Activated naive CD8-positive, alpha-beta T cell treated with anti-CD3 and anti-CD28 coated beads, Interleukin-2, amount 50 U/mL, for 24 hours (primary cell): Measurements from ENCODE around the gene PYROXD2.

ENCODE experiments used
- ATAC-seq: fragments of 150-1000 bp; cut with Tn5 transposase; one replicate; pipeline ENCODE4 v1.10.0; 2021
- DNase-seq: peaks from one replicate; pipeline ENCODE4 v3.0.0; 2021
- H3K27ac Mint-ChIP-seq: one replicate; pipeline ENCODE4 v1.8.0; 2021; ENCODE audit warnings: mild to moderate bottlenecking, mixed read lengths
- H3K27me3 Mint-ChIP-seq: one replicate; pipeline ENCODE4 v1.8.0; 2021; ENCODE audit warnings: mixed read lengths
- H3K36me3 Mint-ChIP-seq: one replicate; pipeline ENCODE4 v1.8.0; 2021; ENCODE audit warnings: low read depth, mixed read lengths
- H3K4me1 Mint-ChIP-seq: one replicate; pipeline ENCODE4 v1.8.0; 2021; ENCODE audit warnings: mixed read lengths
- H3K4me3 Mint-ChIP-seq: one replicate; pipeline ENCODE4 v1.8.0; 2021; ENCODE audit warnings: mild to moderate bottlenecking, moderate library complexity, mixed read lengths
- H3K9me3 Mint-ChIP-seq: one replicate; pipeline ENCODE4 v1.8.0; 2021; ENCODE audit warnings: mixed read lengths

PYROXD2 gene

DNA sequence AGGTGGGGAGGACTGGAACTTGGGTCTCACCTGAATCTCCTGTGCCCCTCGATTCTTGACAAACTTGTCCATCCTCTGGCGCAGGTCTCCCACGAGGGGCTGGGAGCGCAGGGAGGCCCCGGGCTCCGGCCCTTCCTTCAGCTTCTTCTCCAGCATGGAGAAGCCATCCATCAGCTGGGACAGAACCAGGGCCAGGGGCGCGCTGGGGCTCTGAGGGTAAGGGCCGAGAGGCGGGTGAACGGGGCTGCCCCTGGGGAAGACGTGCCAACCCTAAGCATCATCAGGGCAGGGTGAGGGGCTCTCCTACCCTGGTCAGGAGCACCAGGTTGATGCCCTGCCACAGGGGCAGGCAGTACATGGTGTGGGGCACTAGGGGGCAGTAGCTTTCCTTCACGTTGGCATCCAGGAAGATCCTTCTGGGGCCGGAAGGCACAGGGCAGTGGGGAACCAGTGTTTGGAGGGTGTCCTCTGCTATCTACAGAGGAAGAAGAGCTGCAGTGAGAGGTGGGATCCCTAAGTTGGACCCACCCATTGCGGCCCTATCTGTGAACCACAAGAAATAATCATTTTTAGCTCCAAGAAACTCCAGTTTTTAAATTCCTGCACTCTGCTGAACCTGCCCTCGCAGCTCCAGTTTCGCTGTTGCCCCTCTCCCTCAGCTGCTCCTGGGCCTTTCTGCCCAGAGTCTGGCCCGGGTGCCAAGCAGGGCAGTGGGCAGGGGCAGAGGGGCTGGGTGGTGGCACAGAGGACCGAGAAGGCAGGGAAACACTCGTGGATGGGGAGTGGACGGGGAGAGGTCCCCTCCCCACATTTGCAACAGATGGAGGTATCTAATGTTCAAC, 10.8 kb upstream of the PYROXD2 start:
- ATAC-seq (peak; percentile 62), DNase-seq (peak; percentile 52)
- no peak overlapping the region for H3K27ac Mint-ChIP-seq

GRCh38 chr10:98424295-98425254, 9.6 kb upstream of the PYROXD2 start:
- H3K27me3 Mint-ChIP-seq: no peaks in the 10 kb centered on the region
- H3K4me3 Mint-ChIP-seq: no peak overlapping the region
- H3K9me3 Mint-ChIP-seq: no peaks in the 10 kb centered on the region
- DNase-seq (no peak), ATAC-seq (no peak)
- peaks cover 11% of the 10 kb centered on the region for H3K36me3 Mint-ChIP-seq
- H3K4me1 Mint-ChIP-seq: no peaks in the 10 kb centered on the region
- H3K27ac Mint-ChIP-seq: no peak overlapping the region

More for the DNA sequence above, 10.8 kb upstream of the PYROXD2 start:
- Mint-ChIP-seq H3K4me3 (no peak overlapping the region), H3K36me3 (peaks cover 10% of the 10 kb centered on the region), H3K4me1 (no peaks in the 10 kb centered on the region), H3K27me3 (no peaks in the 10 kb centered on the region), H3K9me3 (no peaks in the 10 kb centered on the region)

DNA sequence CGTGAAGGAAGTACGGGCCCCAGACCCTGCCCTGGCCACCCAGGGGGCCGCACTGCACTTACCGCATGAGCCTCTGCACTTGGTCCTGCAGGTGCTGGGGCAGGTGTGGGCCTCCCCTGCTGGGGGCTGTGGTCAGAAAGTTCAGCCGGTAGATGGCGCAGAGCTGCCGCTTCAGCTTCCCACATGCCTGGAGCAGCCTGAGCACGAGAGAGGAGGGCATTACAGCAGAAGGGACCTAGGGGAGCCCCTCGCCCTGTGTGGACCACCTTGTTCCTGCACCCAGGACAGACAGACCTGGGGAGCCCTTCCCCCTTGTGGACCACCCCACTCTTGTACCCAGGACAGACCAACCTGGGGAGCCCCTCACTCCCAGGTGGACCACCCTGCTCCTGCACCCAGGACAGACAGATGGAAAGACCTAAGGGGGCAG, 8.7 kb upstream of the PYROXD2 start:
- Mint-ChIP-seq H3K4me1 (no peaks in the 10 kb centered on the region), H3K27me3 (no peaks in the 10 kb centered on the region), H3K36me3 (peaks cover 14% of the 10 kb centered on the region), H3K27ac (no peak overlapping the region), H3K4me3 (no peak overlapping the region), H3K9me3 (no peaks in the 10 kb centered on the region)
- DNase-seq: no peak
- no peak for ATAC-seq

- H3K27ac Mint-ChIP-seq: no peak overlapping the region
- no peaks in the 10 kb centered on the region for H3K4me1 Mint-ChIP-seq
- no peaks in the 10 kb centered on the region for H3K9me3 Mint-ChIP-seq
- no peak overlapping the region for H3K4me3 Mint-ChIP-seq
- peaks cover 11% of the 10 kb centered on the region for H3K36me3 Mint-ChIP-seq
- ATAC-seq (no peak), DNase-seq (no peak)
- H3K27me3 Mint-ChIP-seq: no peaks in the 10 kb centered on the region
These were observed 7.2 kb upstream of the PYROXD2 start for GRCh38 chr10:98422182-98422581.

DNA sequence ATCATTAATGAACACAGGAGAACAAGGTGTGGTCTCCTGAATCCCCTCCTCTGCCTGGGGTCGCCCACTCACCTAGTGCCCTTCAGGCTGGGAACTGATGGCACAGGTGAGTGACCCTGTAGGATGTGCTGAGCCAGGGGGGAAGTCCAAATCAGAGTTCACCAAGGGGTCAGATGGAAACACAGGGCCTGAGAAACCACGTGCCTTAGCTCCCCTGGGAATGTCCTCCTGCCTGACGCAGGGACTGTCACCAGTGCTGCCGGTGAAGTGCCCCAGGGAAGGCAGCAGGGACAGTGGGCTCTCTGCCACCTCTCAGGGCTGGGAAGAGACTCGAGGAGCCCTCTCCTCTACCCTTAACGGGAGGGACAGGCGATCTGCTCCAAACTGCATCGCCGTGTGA, 5.8 kb upstream of the PYROXD2 start:
- H3K27ac Mint-ChIP-seq: no peak overlapping the region
- no peaks in the 10 kb centered on the region for H3K9me3 Mint-ChIP-seq
- no peaks in the 10 kb centered on the region for H3K27me3 Mint-ChIP-seq
- H3K4me3 Mint-ChIP-seq: no peak overlapping the region
- ATAC-seq (no peak), DNase-seq (no peak)
- no peaks in the 10 kb centered on the region for H3K4me1 Mint-ChIP-seq
- peaks cover 11% of the 10 kb centered on the region for H3K36me3 Mint-ChIP-seq

DNA sequence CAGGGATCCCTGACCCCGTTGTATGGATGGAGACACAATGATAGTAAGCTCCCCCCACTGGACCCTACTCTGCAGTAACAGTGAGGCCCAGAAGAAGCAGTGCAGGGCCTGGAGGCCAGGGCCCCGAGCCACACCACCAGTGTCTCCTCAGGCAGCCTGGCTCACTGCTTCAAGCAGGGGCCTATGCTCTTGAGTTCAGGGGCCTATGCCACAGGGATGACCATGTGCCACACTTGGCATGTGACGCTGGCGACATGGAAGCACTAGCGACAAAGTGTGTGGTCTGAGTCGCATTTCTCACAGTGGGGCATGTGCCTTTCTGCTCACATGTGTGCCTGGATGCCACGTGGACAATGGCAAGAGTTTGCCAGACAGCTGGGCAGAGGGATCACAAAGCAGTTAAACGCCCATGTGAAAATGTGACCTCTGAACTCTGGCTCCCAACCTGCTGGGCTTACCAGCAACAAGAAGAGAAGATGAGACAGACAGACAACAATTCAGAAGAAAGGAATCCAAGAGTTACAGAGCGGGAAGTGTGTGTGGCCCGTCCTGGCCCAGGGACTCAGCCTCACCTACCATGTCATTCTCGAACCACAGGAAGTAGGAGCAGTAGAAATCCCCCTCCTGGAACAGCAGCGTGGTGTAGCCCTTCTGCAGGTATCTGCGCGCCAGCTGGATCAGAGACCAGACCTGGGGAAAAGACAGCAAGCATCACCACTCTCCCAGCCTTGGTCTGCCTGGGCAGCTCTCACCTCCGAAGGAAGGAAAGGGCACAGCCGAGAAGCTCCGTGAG, 4.7 kb upstream of the PYROXD2 start:
- Mint-ChIP-seq H3K27me3 (no peaks in the 10 kb centered on the region), H3K9me3 (no peaks in the 10 kb centered on the region), H3K4me3 (no peak overlapping the region), H3K27ac (no peak overlapping the region), H3K36me3 (peaks cover 11% of the 10 kb centered on the region), H3K4me1 (peaks cover 8% of the 10 kb centered on the region)
- no peak for ATAC-seq
- DNase-seq: no peak

GRCh38 chr10:98418665-98419468, 3.9 kb upstream of the PYROXD2 start:
- no peak for ATAC-seq
- Mint-ChIP-seq H3K27ac (no peak overlapping the region), H3K4me1 (peaks cover 15% of the 10 kb centered on the region), H3K4me3 (no peak overlapping the region), H3K9me3 (no peaks in the 10 kb centered on the region), H3K27me3 (no peaks in the 10 kb centered on the region), H3K36me3 (peaks cover 11% of the 10 kb centered on the region)
- no peak for DNase-seq

GRCh38 chr10:98417973-98418664, 3.1 kb upstream of the PYROXD2 start:
- no peak overlapping the region for H3K27ac Mint-ChIP-seq
- H3K9me3 Mint-ChIP-seq: no peaks in the 10 kb centered on the region
- ATAC-seq: no peak

DNA sequence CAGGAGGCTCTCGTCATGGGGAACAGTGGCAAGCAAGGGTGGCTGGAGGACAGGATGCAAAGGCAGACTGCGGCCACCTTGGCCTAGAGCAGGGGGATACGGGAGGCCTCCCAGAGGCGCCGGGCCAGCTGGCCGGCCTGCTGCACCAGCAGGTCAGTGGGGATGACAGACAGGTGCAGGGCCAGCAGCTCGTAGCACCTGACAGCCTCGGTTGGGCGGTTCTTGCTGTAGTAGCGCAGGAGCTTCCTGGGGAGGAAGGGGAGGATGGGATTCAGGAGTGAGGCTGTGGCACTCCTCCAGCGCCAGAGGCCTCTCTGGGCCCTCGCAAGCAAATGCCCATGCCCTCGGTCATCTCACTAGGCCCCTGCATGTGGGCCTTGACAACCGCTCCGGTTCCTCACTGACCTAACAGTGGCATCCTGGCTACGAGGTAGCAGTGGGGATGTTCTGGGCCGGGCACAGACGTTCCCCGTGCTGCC, 2.5 kb upstream of the PYROXD2 start:
- H3K4me3 Mint-ChIP-seq: no peak overlapping the region
- H3K27ac Mint-ChIP-seq: no peak overlapping the region
- peaks cover 11% of the 10 kb centered on the region for H3K36me3 Mint-ChIP-seq
- no peaks in the 10 kb centered on the region for H3K27me3 Mint-ChIP-seq
- no peaks in the 10 kb centered on the region for H3K9me3 Mint-ChIP-seq
- DNase-seq (no peak), ATAC-seq (no peak)
- H3K4me1 Mint-ChIP-seq: peaks cover 17% of the 10 kb centered on the region

More at GRCh38 chr10:98417973-98418664, 3.1 kb upstream of the PYROXD2 start:
- DNase-seq: no peak
- H3K27me3 Mint-ChIP-seq: no peaks in the 10 kb centered on the region
- no peak overlapping the region for H3K4me3 Mint-ChIP-seq
- peaks cover 11% of the 10 kb centered on the region for H3K36me3 Mint-ChIP-seq
- H3K4me1 Mint-ChIP-seq: peaks cover 17% of the 10 kb centered on the region

DNA sequence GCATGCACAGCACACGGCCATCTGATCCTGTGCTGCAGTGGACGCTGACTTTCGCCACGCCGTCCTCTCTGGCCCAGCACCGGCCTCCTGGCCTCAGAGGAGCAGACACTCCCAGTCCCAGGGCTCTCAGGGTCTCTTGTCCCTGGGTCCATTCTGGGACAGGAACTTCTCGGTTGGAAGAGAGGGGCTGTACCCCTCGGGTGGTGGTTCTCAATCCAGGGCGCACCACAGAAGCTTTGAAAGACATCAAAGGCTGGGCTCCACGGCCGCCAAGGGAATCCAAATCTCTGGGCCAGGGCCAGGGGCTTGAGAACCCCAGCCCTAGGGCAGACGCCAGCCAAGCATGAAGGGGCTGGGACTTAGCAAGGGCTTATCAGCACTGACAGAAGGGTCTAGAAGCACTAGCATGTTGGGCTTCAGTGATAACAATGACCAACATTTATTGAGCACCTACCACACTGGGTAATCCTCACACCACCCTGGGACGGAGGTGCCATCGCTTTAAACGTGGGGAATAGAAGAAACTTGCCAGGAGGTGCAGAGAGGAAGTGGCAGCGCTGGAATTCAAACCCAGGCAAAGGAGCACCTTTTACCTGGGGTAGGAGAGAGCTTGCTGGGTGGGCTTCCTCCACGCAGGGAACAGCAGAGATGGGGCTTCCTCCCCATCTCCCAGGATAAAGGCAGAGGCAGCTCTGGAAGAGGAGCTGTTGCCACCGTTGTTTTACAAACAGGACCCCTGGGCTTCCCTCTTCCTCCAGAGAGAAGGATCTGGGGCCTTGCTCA, 1.8 kb upstream of the PYROXD2 start:
- Mint-ChIP-seq H3K27ac (no peak overlapping the region), H3K36me3 (peaks cover 11% of the 10 kb centered on the region), H3K4me1 (peaks cover 17% of the 10 kb centered on the region), H3K27me3 (no peaks in the 10 kb centered on the region), H3K4me3 (no peak overlapping the region), H3K9me3 (no peaks in the 10 kb centered on the region)
- ATAC-seq (no peak), DNase-seq (no peak)

DNA sequence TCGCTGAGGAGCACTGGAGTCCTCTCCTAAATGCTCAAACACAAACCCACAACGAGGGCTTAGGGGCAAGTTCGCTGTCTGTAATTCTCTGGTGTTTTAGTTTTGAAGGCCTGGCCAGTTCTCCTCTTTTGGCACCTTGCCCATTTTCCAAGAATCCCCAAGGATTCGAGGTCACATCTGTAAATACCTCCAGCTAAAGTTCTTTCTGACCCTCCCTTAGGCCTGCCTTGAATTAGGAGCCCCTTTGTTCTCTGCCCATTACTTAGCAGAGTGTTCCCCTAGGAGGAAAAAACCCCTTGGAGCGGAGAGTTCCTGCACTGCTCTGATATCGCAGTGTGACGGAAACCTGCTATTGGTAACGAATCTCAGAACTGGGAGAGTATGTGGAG, 743 bp upstream of the PYROXD2 start:
- no peak overlapping the region for H3K27ac Mint-ChIP-seq
- H3K36me3 Mint-ChIP-seq: peaks cover 11% of the 10 kb centered on the region
- no peaks in the 10 kb centered on the region for H3K9me3 Mint-ChIP-seq
- H3K4me3 Mint-ChIP-seq: no peak overlapping the region
- no peaks in the 10 kb centered on the region for H3K27me3 Mint-ChIP-seq
- DNase-seq (no peak), ATAC-seq (no peak)
- H3K4me1 Mint-ChIP-seq: peaks cover 17% of the 10 kb centered on the region

GRCh38 chr10:98414578-98414931, 427 bp downstream of the PYROXD2 start:
- peak; percentile 10 for DNase-seq
- peak; percentile 16 for ATAC-seq

More at GRCh38 chr10:98414578-98414931, 427 bp downstream of the PYROXD2 start:
- peaks cover 5% of the 10 kb centered on the region for H3K36me3 Mint-ChIP-seq
- peaks cover 17% of the 10 kb centered on the region for H3K4me1 Mint-ChIP-seq
- peak overlapping the region; percentile 72 for H3K4me3 Mint-ChIP-seq
- no peaks in the 10 kb centered on the region for H3K9me3 Mint-ChIP-seq
- no peaks in the 10 kb centered on the region for H3K27me3 Mint-ChIP-seq
- peak overlapping the region; percentile 82 for H3K27ac Mint-ChIP-seq
